Ascending aorta (tissue), 2 donors: ENCODE data around the gene FCGR3A. TPM values are rescaled to one million over a fixed set of nuclear protein-coding genes. Genes with fewer than 3 reads are reported as not detected.
"Not testable (repeated sequence)": the region's sequence is repeated elsewhere in the genome, so short reads cannot be mapped to it uniquely, and the experiment has no call there.

Experiments
- DNase-seq, 2 donors: peaks; one replicate each; pipeline ENCODE4 v3.0.0-alpha.2; 2019; ENCODE audit warnings: low spot score in 2 of 2
- H3K27ac ChIP-seq, 2 donors: fragments of 200-600 bp; sonication (generic); one replicate each; pipeline ENCODE4 v1.5.1; 2016 to 2017; ENCODE audit warnings: mild to moderate bottlenecking in 1 of 2
- H3K27me3 ChIP-seq: fragments of 200-600 bp; sonication (generic); one replicate; pipeline ENCODE4 v1.5.1; 2017
- H3K36me3 ChIP-seq, 2 donors: fragments of 200-600 bp; sonication (generic); one replicate each; pipeline ENCODE4 v1.5.1; 2016
- H3K4me1 ChIP-seq, 2 donors: fragments of 200-600 bp; sonication (generic); one replicate each; pipeline ENCODE4 v1.5.1; 2016 to 2017; ENCODE audit warnings: mild to moderate bottlenecking in 1 of 2
- H3K4me3 ChIP-seq, 2 donors: fragments of 200-600 bp; sonication (generic); one replicate each; pipeline ENCODE4 v1.5.1; 2016 to 2017; ENCODE audit warnings: mild to moderate bottlenecking in 1 of 2
- H3K9me3 ChIP-seq, 2 donors: fragments of 200-600 bp; sonication (generic); one replicate each; pipeline ENCODE4 v1.5.1; 2016
- CTCF ChIP-seq, 3 experiments: fragments of 200-600 bp in 2 of 3; fragments of 450-650 bp in 1 of 3; sonication (generic) in 2 of 3; IDR thresholded peaks; one replicate each; pipeline ENCODE4 v1.5.1; 2016 to 2019; ENCODE audit warnings: antibody characterized with exemption in 3 of 3, mild to moderate bottlenecking in 1 of 3, moderate library complexity in 1 of 3
- intact Hi-C: fragments of 100-400 bp; cut with DNase I; formaldehyde crosslinking; loops from one replicate; pipeline ENCODE4 v1.15.1; 2023
- total RNA-seq: library from RNA; depleted of rRNA; stranded (reverse); fragments of >200 nt; gene quantifications from one replicate; pipeline ENCODE4 v1.1.0, GENCODE V29; 2016

The FCGR3A gene
- 8.8 TPM for total RNA-seq

- Histone ChIP-seq H3K4me1 (no peaks in the 10 kb centered on the region), H3K9me3 (no peaks in the 10 kb centered on the region), H3K36me3 (no peaks in the 10 kb centered on the region), H3K27ac (no peak within 1 kb of the TSS), H3K27me3 (no peaks in the 10 kb centered on the region), H3K4me3 (no peak within 1 kb of the TSS)
- no peak for TF ChIP-seq CTCF (IDR thresholded peaks at IDR 0.05)
- no peak for DNase-seq
- intact Hi-C loops, result no loop called here
Observed at GRCh38 chr1:161549652-161550051, at the start of gene FCGR3A. Gene FCGR3A, minus strand, starts transcription at chr1:161549818. Its CDS starts 82 bp downstream, at chr1:161549736.

- H3K4me3 ChIP-seq, H3K27me3 ChIP-seq, H3K4me1 ChIP-seq, H3K36me3 ChIP-seq, intact Hi-C loops, DNase-seq, H3K9me3 ChIP-seq, H3K27ac ChIP-seq: not testable (repeated sequence)
Observed at GRCh38 chr1:161597077-161597476, 47.5 kb upstream of the FCGR3A start.

- intact Hi-C loops, H3K27me3 ChIP-seq, H3K4me3 ChIP-seq, DNase-seq, H3K9me3 ChIP-seq, H3K36me3 ChIP-seq, H3K4me1 ChIP-seq: not testable (repeated sequence)
- peak overlapping the region in 1 of 2 donors; percentile 80 for H3K27ac ChIP-seq
Observed at GRCh38 chr1:161595583-161595982, 46.0 kb upstream of the FCGR3A start.

GRCh38 chr1:161595173-161595572 is 45.6 kb upstream of the FCGR3A start:
- H3K27ac ChIP-seq, result peak overlapping the region in 1 of 2 donors; percentile 80
- DNase-seq, intact Hi-C loops, H3K9me3 ChIP-seq, H3K36me3 ChIP-seq, H3K27me3 ChIP-seq, H3K4me1 ChIP-seq, H3K4me3 ChIP-seq: not testable (repeated sequence)

GRCh38 chr1:161594269-161594984 is 44.8 kb upstream of the FCGR3A start:
- H3K27me3 ChIP-seq, intact Hi-C loops, H3K36me3 ChIP-seq, H3K9me3 ChIP-seq, H3K4me1 ChIP-seq, H3K4me3 ChIP-seq, DNase-seq: not testable (repeated sequence)
- peak overlapping the region in 1 of 2 donors; percentile 13 for H3K27ac ChIP-seq

GRCh38 chr1:161593092-161593755 is 43.6 kb upstream of the FCGR3A start:
- DNase-seq, H3K9me3 ChIP-seq, H3K27me3 ChIP-seq, H3K4me3 ChIP-seq, H3K36me3 ChIP-seq, intact Hi-C loops, H3K27ac ChIP-seq, H3K4me1 ChIP-seq: not testable (repeated sequence)

- H3K27ac ChIP-seq, DNase-seq, H3K36me3 ChIP-seq, H3K27me3 ChIP-seq, H3K4me3 ChIP-seq, H3K4me1 ChIP-seq, H3K9me3 ChIP-seq, intact Hi-C loops: not testable (repeated sequence)
Observed at GRCh38 chr1:161592586-161592985, 43.0 kb upstream of the FCGR3A start.

- intact Hi-C loops, H3K27me3 ChIP-seq, DNase-seq, H3K9me3 ChIP-seq, H3K27ac ChIP-seq, H3K36me3 ChIP-seq, H3K4me3 ChIP-seq, H3K4me1 ChIP-seq: not testable (repeated sequence)
Observed at GRCh38 chr1:161589920-161590319, 40.3 kb upstream of the FCGR3A start.

GRCh38 chr1:161589365-161589764 is 39.7 kb upstream of the FCGR3A start:
- H3K36me3 ChIP-seq, H3K9me3 ChIP-seq, H3K27ac ChIP-seq, H3K4me3 ChIP-seq, DNase-seq, H3K27me3 ChIP-seq, intact Hi-C loops, H3K4me1 ChIP-seq: not testable (repeated sequence)

- H3K27me3 ChIP-seq, H3K36me3 ChIP-seq, DNase-seq, intact Hi-C loops, H3K4me1 ChIP-seq, H3K4me3 ChIP-seq, H3K9me3 ChIP-seq, H3K27ac ChIP-seq: not testable (repeated sequence)
Observed at GRCh38 chr1:161588596-161588995, 39.0 kb upstream of the FCGR3A start.

GRCh38 chr1:161582882-161583281 is 33.3 kb upstream of the FCGR3A start:
- intact Hi-C loops, H3K4me3 ChIP-seq, H3K36me3 ChIP-seq, H3K27me3 ChIP-seq, H3K9me3 ChIP-seq, DNase-seq, H3K27ac ChIP-seq, H3K4me1 ChIP-seq: not testable (repeated sequence)

GRCh38 chr1:161580879-161581537 is 31.4 kb upstream of the FCGR3A start:
- DNase-seq, H3K4me1 ChIP-seq, intact Hi-C loops, H3K36me3 ChIP-seq, H3K27me3 ChIP-seq, H3K9me3 ChIP-seq, H3K27ac ChIP-seq, H3K4me3 ChIP-seq: not testable (repeated sequence)

GRCh38 chr1:161579856-161580507 is 30.4 kb upstream of the FCGR3A start:
- intact Hi-C loops, H3K27ac ChIP-seq, H3K4me1 ChIP-seq, DNase-seq, H3K36me3 ChIP-seq, H3K9me3 ChIP-seq, H3K27me3 ChIP-seq, H3K4me3 ChIP-seq: not testable (repeated sequence)
